ENCODE results near the gene CSNK2B. TPM values are rescaled to one million over a fixed set of nuclear protein-coding genes. Genes with fewer than 3 reads are reported as not detected.

Gene CSNK2B
- total RNA-seq, 1 donor from 2014 or later: 76.5 TPM

DNA sequence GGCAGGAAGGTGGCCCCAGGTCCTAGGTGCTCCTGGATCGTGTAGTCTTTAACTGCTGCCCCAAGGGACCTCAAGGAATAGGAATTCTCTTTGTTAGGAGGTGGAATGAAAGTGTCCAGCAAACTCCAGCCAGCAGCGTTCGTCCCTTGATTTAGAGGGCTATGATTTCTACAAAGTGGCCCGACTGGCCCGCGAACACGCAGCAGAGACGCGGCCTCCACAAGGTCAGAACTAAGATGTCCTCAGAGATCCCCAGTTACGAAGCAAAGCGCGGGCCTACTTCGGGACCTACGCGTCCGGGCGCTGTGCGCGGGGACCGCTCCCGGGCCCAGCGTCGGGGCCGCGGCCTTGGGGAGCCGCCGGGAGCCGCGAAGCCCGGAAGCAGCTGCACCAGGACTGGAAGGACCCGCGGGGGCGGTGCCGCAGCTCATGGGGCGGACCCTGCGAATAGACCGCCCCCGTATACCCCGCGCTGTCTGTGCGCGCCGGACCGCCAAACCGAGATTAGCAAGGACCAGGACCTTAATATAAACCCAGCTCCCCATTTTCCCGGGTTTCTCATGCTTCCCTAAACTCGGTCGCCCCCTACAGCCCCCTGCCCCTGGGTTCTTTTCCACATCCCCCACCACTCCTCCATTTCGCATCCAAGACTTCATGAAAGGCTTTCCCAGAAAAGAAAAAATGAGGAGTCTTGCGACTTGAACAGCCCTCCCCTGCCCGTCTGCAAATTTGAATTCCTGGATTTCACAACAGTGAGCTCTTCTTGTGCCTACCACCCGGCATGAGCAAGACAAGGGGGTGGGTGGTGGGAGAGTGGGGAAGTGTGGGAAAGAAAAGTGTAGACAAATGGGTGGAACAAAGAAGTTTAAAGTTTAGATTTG is 5.3 kb upstream of the CSNK2B start, which contains the start of gene C6orf47:
Gene C6orf47, minus strand, starts transcription at position 398 of the 881 bp plus-strand sequence. CDS start 831 bp downstream, outside the sequence.
- peak; percentile 63 to 88 for DNase-seq (ENCODE audit: low read depth in 2 of 2)

DNA sequence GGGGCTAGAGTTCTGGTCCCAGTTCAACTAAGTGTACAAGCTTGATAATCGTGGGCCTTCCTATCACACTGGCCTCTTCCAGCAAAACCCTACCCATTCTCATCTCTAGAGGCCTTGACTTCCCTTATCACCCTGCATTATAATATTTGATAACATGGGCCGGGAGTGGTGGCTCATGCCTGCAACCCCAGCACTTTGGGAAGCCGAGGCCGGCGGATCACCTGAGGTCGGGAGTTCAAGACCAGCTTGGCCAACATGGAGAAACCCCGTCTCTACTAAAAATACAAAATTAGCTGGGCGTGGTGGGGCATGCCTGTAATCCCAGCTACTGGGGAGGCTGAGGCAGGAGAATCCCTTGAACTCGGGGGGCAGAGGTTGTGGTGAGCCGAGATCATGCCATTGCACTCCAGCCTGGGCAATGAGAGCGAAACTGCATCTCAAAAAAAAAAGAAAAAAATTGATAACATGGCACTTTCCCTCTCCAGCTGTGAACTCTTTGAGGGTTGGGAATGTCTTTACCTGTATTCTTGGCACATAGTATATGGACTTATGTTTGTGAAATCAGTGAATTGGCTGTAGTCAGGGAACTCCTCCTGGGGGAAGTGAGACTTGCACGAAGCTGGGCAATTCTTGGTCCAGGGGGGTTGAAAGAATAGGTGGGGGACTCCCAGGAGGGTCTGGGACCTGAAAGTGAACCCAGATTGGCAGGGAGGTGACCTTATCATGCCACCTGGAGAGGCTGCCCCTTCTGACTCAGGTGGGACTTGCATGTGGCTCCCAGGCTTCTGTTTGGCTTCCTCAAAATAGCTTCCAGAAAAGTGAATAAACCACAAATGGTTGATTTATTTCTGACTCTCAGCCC is 4.4 kb upstream of the CSNK2B start:
- no peak for DNase-seq (ENCODE audit: low read depth in 2 of 2)

GRCh38 chr6:31662124-31662723 is 3.7 kb upstream of the CSNK2B start:
- no peak for DNase-seq (ENCODE audit: low read depth in 2 of 2)

DNA sequence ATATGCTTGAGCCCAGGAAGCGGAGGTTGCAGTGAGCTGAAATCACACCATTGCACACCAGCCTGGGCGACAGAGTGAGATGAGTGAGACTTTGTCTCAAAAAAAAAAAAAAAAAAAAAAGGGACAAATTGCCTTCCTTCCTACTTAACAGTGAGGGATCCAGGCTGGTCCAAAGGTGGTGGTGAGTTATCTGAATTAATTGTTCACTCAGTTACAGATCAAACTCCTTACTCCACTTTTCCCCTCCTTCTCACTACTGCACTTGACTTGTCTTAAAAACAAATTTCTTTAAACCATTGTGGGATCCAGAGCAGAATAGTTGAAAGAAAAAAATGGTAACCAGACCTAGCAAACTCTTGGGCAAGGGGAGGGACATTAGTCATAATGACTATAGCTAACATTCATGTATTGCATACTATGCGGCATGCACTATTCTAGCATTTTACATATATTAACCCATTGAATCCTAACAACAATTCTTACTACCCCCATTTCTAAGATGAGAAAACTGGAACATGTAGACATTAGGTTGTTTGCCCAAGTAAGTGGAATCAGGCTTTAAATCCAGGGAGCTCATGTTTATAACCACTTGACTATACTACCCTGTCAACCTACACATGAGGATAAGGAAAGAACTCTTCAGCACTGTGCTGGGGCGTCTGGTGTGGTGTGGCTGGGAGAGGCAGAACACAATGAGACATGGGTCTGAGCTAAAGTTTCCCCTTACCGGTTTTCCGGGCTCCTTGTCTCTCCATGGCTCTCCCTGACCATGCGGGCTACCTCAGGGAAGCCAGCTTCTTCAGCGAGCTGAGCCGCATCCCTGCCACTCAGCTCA is 2.5 kb upstream of the CSNK2B start:
- no peak for DNase-seq (ENCODE audit: low read depth in 2 of 2)

DNA sequence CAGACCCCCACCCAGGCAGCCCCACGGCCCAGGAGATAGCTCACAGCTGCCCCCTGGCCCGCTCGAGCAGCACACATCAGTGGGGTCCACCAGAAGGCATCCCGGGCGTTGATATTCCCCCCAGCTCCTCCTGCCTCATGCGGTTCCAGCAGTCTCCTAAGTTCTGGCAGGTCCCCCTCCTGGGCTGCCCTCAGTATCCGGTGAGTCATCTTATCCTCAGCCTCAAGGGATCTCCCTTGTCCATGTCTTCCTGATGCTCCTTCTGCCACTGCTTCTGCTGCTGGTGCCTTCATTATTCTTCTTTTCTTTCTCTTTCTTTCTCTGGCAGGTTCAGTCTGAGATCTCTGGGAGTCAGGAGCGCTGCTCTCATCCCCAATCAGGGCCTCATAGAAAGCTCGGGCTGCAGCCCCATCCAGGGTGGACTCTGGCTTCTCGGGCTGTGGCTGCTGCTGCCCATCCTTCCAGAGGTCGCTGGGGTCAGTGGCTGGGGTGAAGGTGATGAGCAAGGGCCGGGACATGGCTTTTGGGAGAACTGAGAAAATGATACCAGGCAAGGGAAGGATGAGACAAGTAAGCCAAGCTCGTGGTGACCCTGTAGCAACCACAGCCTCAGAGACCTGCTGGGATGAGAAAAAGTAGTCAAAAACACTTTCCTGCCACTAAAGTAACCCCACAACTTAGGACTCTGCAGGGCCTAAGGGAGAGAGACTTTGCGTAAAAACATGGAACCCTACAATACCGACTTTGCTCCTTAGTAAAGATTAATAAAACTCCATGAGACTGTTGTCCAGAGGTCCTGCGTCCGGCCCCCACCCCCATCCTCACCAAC is 1.7 kb upstream of the CSNK2B start:
- DNase-seq (ENCODE audit: low read depth in 2 of 2): peak in 1 of 2 donors; percentile 65

- peak; percentile 89 to 96 for DNase-seq (ENCODE audit: low read depth in 2 of 2)
Measured at GRCh38 chr6:31664790-31665500, 935 bp upstream of the CSNK2B start, which contains the start of gene GPANK1. Gene GPANK1 (minus strand): TSS chr6:31664997. CDS start chr6:31664478, 519 bp downstream.

DNA sequence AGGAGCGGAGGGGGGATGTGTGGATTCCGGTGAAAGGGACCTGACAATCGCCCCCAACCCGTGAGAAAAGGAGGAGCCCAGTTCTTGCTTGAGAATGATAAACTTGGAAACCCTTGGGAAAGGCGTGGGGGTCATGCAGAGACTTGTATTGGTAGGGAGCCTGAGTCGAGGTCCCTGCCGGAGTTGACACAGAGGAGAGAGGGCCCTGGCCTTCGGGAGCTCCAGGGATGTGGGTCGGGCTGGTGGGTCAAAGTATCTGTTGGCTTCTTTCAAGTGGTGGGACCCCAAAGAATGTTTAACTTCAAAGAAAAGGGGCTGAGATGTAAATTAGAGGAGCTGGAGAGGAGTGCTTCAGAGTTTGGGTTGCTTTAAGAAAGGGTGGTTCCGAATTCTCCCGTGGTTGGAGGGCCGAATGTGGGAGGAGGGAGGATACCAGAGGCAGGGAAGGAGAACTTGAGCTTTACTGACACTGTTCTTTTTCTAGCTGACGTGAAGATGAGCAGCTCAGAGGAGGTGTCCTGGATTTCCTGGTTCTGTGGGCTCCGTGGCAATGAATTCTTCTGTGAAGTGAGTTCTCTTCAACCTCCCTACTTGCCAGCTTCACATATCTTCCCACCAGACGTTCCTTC is 571 bp downstream of the CSNK2B start:
- DNase-seq (ENCODE audit: low read depth in 2 of 2): no peak

DNA sequence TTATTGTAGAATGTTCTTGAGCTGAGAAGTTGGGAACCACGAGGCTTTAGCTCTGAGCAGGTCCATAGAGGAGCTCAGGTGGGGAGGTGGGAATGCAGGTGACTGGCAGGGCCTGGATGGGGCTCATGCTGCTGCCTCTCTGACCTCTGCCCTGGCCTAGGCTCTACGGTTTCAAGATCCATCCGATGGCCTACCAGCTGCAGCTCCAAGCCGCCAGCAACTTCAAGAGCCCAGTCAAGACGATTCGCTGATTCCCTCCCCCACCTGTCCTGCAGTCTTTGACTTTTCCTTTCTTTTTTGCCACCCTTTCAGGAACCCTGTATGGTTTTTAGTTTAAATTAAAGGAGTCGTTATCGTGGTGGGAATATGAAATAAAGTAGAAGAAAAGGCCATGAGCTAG is 3.8 kb downstream of the CSNK2B start, which contains the start of gene LY6G5B:
Gene LY6G5B, plus strand, starts transcription at position 301 of the 400 bp plus-strand sequence. CDS start 975 bp downstream, outside the sequence.
- DNase-seq (ENCODE audit: low read depth in 2 of 2): no peak

DNA sequence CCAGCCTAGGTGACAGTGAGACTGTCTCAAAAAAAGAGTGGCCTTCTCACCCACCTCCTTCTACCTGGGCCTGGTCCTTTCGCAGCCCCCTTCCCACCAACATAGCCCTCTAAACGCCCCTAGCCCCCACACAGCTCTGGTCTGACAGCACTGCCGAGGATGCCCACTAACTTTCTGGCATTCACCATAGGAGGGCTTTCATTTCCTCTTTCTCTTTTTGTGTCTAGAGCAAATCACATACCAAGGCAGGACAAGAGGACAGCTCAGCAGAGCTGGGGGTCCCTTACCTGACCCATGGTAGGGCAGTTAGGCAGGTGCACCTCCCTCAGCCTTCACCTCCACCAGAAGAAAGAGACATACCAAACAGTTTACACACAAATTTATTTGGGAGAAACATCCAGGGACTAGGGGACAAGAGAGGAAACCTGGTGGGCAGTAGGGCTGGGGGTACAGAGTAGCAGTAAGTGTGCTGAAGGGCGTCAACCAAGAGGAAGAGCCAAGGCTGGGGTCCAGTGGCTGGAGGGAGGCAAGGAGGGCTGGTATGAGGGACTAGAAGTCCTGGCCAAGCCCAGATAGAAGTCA is 10.5 kb downstream of the CSNK2B start:
- no peak for DNase-seq (ENCODE audit: low read depth in 2 of 2)

- no peak for DNase-seq (ENCODE audit: low read depth in 2 of 2)
Measured at GRCh38 chr6:31676904-31677303, 11.0 kb downstream of the CSNK2B start.

DNA sequence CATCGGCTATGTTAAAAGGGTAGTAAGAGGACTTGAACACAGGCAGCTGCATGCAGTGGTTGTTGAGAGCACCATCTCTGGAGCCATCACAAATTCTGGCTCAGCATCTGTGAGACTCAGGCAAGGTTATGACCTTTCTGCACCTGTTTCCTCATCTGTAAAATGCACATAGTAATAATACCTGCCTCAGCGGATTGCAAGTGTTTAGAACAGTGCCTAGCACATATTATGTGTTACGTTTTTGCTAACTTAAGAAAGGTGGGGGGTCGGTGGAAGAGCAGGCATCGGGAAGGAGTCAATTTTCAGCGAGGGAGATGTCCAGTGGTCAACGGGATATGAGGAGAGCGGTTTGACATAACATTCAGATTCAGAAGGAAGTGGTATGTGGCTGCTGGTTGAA is 12.1 kb downstream of the CSNK2B start:
- DNase-seq (ENCODE audit: low read depth in 2 of 2): no peak

DNA sequence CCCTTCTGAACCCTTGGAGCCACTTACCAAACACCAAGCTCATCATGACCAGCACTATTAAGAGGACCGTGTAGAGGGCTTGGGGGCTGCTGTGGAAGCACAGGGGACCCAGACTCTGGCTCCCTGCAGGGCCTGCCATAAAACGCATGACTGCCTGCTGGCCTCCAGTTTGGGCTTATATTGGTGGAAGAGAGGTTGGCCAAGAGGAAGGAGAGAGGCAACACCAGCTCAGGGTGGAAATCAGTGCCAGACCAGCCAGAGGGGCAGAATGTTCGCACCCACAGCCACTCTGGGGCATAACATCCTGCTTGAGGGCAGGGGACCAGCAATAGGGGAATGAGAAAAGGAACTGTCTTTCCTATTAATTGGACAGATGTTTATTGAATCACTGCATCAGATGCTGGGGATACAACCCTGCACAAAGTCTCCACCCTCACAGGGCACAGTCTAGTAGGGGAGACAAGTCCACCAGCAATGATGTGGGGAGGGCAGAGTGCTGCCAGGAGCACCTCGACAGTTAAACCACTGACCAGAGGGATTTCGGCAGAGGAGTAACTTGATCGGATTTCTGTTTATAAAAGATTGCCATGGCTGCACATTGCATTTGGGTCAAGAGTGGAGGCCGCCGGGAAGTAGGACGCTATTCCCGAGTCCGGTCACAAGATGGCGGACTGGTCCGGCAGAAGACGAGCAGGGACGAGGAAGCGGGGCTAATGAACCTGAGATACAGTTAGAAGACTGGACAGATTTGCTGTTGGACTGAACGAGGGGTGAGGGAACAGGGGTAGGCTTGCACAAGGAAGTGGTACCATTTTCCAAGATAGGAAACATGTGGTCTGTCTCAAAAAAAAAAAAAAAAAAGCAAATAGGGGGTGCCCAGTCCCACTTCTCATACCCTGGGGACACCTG is 14.6 kb downstream of the CSNK2B start, which contains the start of gene LY6G5C:
Gene LY6G5C, minus strand, starts transcription at position 842 of the 909 bp plus-strand sequence. Its CDS starts 694 bp downstream, at position 148.
- peak; percentile 74 to 86 for DNase-seq (ENCODE audit: low read depth in 2 of 2)

DNA sequence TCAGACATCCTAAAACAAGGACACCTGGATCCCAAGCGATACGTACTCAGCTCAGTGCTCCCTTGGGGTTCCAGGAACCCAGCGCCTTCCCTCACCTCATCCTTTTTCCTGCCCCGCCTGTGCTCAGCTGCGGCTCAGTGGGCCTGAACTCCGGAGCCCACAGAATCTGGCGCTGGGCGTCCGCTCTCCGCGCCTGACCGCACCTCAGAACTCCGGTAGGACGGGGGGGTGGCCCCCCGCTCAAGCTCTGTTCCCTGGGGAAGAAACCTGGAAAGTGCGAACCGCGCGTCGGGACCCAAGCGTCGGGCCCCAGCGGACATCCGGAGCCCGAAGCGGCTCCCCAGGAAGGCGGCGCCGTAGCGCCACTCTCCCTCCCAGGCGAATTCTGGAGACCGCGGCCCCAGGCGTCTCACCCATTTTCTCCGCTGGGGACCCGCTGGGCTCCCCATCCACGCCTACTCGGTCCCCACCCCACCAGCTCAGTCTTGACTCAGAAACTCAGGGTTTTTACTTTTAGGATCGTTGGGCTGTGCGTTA is 15.3 kb downstream of the CSNK2B start:
- peak in 1 of 2 donors; percentile 30 for DNase-seq (ENCODE audit: low read depth in 2 of 2)

DNA sequence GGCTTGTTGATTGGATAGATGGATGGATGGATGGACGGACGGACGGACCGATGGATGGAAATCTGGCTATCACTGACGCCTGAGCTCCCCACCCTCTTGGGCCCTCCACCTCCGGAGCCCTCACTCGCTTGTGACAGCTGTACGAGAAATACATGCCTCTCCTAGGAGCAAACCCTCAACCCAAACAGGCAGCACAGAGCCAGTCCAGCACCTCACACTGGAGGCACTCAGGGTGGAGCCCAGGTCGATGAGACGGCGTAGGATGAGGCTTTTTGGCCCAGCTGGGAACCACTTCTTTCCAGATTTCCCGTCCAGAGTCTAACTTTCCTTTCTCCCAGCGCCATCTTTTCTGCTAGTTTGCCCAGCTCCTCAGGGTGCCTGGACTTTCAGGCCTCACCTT is 17.7 kb downstream of the CSNK2B start:
- no peak for DNase-seq (ENCODE audit: low read depth in 2 of 2)

DNA sequence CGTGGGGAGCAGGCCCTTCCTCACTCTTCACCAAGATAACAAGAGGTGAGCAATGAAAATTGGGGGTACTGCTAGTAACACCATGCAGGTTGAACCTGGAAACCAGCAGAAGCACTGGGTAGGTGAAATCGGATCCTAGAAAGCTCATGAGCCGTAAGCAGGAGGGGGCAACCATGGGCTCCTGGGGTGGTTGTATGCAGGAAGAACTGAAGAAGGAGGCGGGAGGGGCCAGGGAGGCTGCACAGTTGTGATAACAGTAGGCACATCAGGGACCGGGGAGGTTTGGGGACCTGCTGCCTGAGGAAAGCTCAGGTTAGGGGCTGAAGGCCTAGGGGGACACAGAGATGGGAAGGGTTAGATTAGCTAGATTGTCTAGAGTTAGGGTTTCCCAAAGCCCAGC is 20.6 kb downstream of the CSNK2B start:
- no peak for DNase-seq (ENCODE audit: low read depth in 2 of 2)

DNA sequence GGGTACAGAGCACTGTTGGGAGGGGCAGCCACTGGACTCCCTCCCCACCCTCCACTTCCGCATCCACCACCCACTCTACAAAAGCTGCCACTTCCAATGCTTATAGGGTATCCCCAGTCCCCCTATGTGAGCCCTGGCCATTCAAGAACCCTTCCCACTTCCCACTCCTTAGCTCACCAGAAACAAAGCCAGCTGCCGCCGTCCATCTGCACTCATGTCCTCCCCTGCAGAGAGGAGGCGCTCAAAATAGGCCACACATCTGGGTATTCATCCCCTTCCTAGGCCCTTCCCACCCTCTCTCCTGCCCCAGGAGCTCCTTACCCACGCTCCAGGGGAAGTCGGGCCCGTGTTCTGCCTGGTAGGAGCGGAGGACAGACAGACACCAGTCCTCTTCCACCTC is 21.4 kb downstream of the CSNK2B start:
- DNase-seq (ENCODE audit: low read depth in 2 of 2): no peak

All from dermis microvascular lymphatic vessel endothelial cell (primary cell).